Activated CD8-positive, alpha-beta memory T cell treated with anti-CD3 and anti-CD28 coated beads for 36 hours (primary cell): ENCODE results near the gene BRIX1. TPM values are rescaled to one million over a fixed set of nuclear protein-coding genes. Genes with fewer than 3 reads are reported as not detected.

ENCODE experiments used
- CTCF ChIA-PET: fragments of 350-600 bp; sonication (Branson Sonifier 250); formaldehyde crosslinking; loops from one replicate; lab custom pipeline; 2021; ENCODE audit warnings: antibody characterized with exemption; lab: Charles Lee
- POLR2A ChIA-PET: fragments of 350-600 bp; sonication (Branson Sonifier 250); formaldehyde crosslinking; loops from one replicate; lab custom pipeline; 2021; ENCODE audit warnings: antibody characterized with exemption; lab: Charles Lee
- total RNA-seq, 2 experiments: library from RNA; stranded (reverse); gene quantifications; one replicate each; pipeline ENCODE4 v1.2.3, GENCODE V29; 2021

The BRIX1 gene
- total RNA-seq: 100 to 1,000 TPM; 106 to 111 TPM

GRCh38 chr5:34915139-34915855 is at the start of gene BRIX1, which contains the start of gene RAD1:
TSS of gene BRIX1 (plus strand) at chr5:34915711. CDS start at chr5:34915739, 28 bp downstream.
TSS of gene RAD1 (minus strand) at chr5:34915504. CDS start at chr5:34914892, 612 bp downstream.
- ChIA-PET CTCF (interaction anchor here (1.0 to 1.9 kb wide), 3 partner anchors 9 to 17 kb away, joined by 3 to 15 read pairs (median 4); partner anchors contain the start of gene DNAJC21), POLR2A (interaction anchor here (0.5 to 5.1 kb wide), 4 partner anchors 8 to 556 kb away, joined by 3 to 73 read pairs (median 6); partner anchors contain the start of gene DNAJC21)

- CTCF ChIA-PET: no interaction called here
Observed at GRCh38 chr5:34866989-34867471, 48.5 kb upstream of the BRIX1 start.

GRCh38 chr5:34867660-34868059 is 47.9 kb upstream of the BRIX1 start:
- CTCF ChIA-PET: no interaction called here
- POLR2A ChIA-PET: no interaction called here

More at GRCh38 chr5:34866989-34867471, 48.5 kb upstream of the BRIX1 start:
- POLR2A ChIA-PET: no interaction called here

GRCh38 chr5:34868791-34869190 is 46.7 kb upstream of the BRIX1 start:
- CTCF ChIA-PET: no interaction called here
- POLR2A ChIA-PET: no interaction called here

- POLR2A ChIA-PET: no interaction called here
- CTCF ChIA-PET: no interaction called here
Observed at GRCh38 chr5:34869256-34869655, 46.3 kb upstream of the BRIX1 start.

GRCh38 chr5:34870382-34870781 is 45.1 kb upstream of the BRIX1 start:
- ChIA-PET CTCF (no interaction called here), POLR2A (interaction anchor here (0.6 kb wide), 1 partner anchor 271 kb away, joined by 4 read pairs; no protein-coding TSS in a partner anchor)

GRCh38 chr5:34876275-34876674 is 39.2 kb upstream of the BRIX1 start:
- ChIA-PET CTCF (no interaction called here), POLR2A (no interaction called here)

GRCh38 chr5:34881246-34881645 is 34.3 kb upstream of the BRIX1 start:
- ChIA-PET POLR2A (no interaction called here), CTCF (interaction anchor here (1.4 kb wide), 1 partner anchor 17 kb away, joined by 3 read pairs; no protein-coding TSS in a partner anchor)

GRCh38 chr5:34886392-34887119 is 29.0 kb upstream of the BRIX1 start:
- ChIA-PET POLR2A (no interaction called here), CTCF (no interaction called here)

- POLR2A ChIA-PET: no interaction called here
- CTCF ChIA-PET: no interaction called here
Observed at GRCh38 chr5:34889394-34889793, 26.1 kb upstream of the BRIX1 start.

GRCh38 chr5:34891981-34892380 is 23.5 kb upstream of the BRIX1 start:
- ChIA-PET POLR2A (no interaction called here), CTCF (interaction anchor here (1.0 kb wide), 1 partner anchor 417 kb away, joined by 4 read pairs; no protein-coding TSS in a partner anchor)

- ChIA-PET CTCF (interaction anchor here (1.0 kb wide), 1 partner anchor 418 kb away, joined by 4 read pairs; no protein-coding TSS in a partner anchor), POLR2A (no interaction called here)
Observed at GRCh38 chr5:34892414-34892813, 23.1 kb upstream of the BRIX1 start.

GRCh38 chr5:34894716-34895115 is 20.8 kb upstream of the BRIX1 start:
- CTCF ChIA-PET: no interaction called here

GRCh38 chr5:34895641-34896419 is 19.7 kb upstream of the BRIX1 start:
- ChIA-PET CTCF (no interaction called here), POLR2A (no interaction called here)

More at GRCh38 chr5:34894716-34895115, 20.8 kb upstream of the BRIX1 start:
- POLR2A ChIA-PET: no interaction called here

GRCh38 chr5:34897646-34898045 is 17.9 kb upstream of the BRIX1 start:
- ChIA-PET CTCF (interaction anchor here (1.2 to 1.4 kb wide), 2 partner anchors 16 to 423 kb away, joined by 3 to 6 read pairs; no protein-coding TSS in a partner anchor), POLR2A (no interaction called here)

GRCh38 chr5:34898258-34898895 is 17.1 kb upstream of the BRIX1 start:
- ChIA-PET POLR2A (no interaction called here), CTCF (interaction anchor here (0.6 to 1.4 kb wide), 6 partner anchors 13 to 435 kb away, joined by 3 to 6 read pairs (median 4); no protein-coding TSS in a partner anchor)

- ChIA-PET CTCF (interaction anchor here (0.6 to 1.2 kb wide), 5 partner anchors 12 to 436 kb away, joined by 3 to 4 read pairs (median 3); no protein-coding TSS in a partner anchor), POLR2A (no interaction called here)
Observed at GRCh38 chr5:34899066-34899465, 16.4 kb upstream of the BRIX1 start.

GRCh38 chr5:34900652-34901051 is 14.9 kb upstream of the BRIX1 start:
- POLR2A ChIA-PET: no interaction called here
- CTCF ChIA-PET: no interaction called here
